Chondrocyte (in vitro differentiated cells): ENCODE measurements around the gene SF3B2. TPM values are rescaled to one million over a fixed set of nuclear protein-coding genes. Genes with fewer than 3 reads are reported as not detected.

Experiments
- DNase-seq: peaks from one replicate; pipeline ENCODE4 v3.0.0; 2021; ENCODE audit warnings: mixed read lengths, low spot score
- H3K27ac Mint-ChIP-seq: one replicate; pipeline ENCODE4 v1.8.0; 2021; ENCODE audit warnings: mild to moderate bottlenecking, moderate library complexity, mixed read lengths; ENCODE audit not compliant: unreplicated experiment
- H3K27me3 Mint-ChIP-seq: 2 replicates; pipeline ENCODE4 v1.8.0; 2021; ENCODE audit warnings: low read depth, mixed read lengths
- H3K36me3 Mint-ChIP-seq: 2 replicates; pipeline ENCODE4 v1.8.0; 2021; ENCODE audit warnings: low read depth, mixed read lengths
- H3K4me1 Mint-ChIP-seq: 2 replicates; pipeline ENCODE4 v1.8.0; 2021; ENCODE audit warnings: low read depth, mild to moderate bottlenecking, mixed read lengths
- H3K4me3 Mint-ChIP-seq: one replicate; pipeline ENCODE4 v1.8.0; 2021; ENCODE audit warnings: mild to moderate bottlenecking, moderate library complexity, mixed read lengths; ENCODE audit not compliant: unreplicated experiment
- H3K9me3 Mint-ChIP-seq: 2 replicates; pipeline ENCODE4 v1.8.0; 2021; ENCODE audit warnings: low read depth, mixed read lengths
- CTCF ChIP-seq: fragments of 200-600 bp; sonication (generic); IDR thresholded peaks from 2 replicates; pipeline ENCODE4 v1.5.0; 2021; ENCODE audit warnings: antibody characterized with exemption, mild to moderate bottlenecking, moderate library complexity
- total RNA-seq: library from RNA; stranded (reverse); gene quantifications from 3 replicates; pipeline ENCODE4 v1.2.1, GENCODE V29; 2021

The SF3B2 gene
- total RNA-seq, 1 donor from 2014 or later = 142 TPM

- no peak for DNase-seq
- H3K36me3 Mint-ChIP-seq = peaks cover 3% of the 10 kb centered on the region
- TF ChIP-seq CTCF = no peak
- H3K27me3 Mint-ChIP-seq = peaks cover 5% of the 10 kb centered on the region
- H3K27ac Mint-ChIP-seq = no peak overlapping the region
- no peaks in the 10 kb centered on the region for H3K4me1 Mint-ChIP-seq
- H3K9me3 Mint-ChIP-seq = peaks cover 4% of the 10 kb centered on the region
- no peak overlapping the region for H3K4me3 Mint-ChIP-seq
Measured at GRCh38 chr11:66035653-66036333, 16.4 kb upstream of the SF3B2 start.

- H3K4me1 Mint-ChIP-seq = no peaks in the 10 kb centered on the region
- H3K36me3 Mint-ChIP-seq = peaks cover 3% of the 10 kb centered on the region
- no peak overlapping the region for H3K4me3 Mint-ChIP-seq
- H3K27ac Mint-ChIP-seq = no peak overlapping the region
- peaks cover 5% of the 10 kb centered on the region for H3K27me3 Mint-ChIP-seq
- no peak for DNase-seq
- peaks cover 4% of the 10 kb centered on the region for H3K9me3 Mint-ChIP-seq
- no peak for TF ChIP-seq CTCF
Measured at GRCh38 chr11:66036334-66036710, 15.8 kb upstream of the SF3B2 start.

- TF ChIP-seq CTCF = no peak
- DNase-seq = no peak
- H3K36me3 Mint-ChIP-seq = peaks cover 3% of the 10 kb centered on the region
- no peak overlapping the region for H3K27ac Mint-ChIP-seq
- no peaks in the 10 kb centered on the region for H3K4me1 Mint-ChIP-seq
- peaks cover 4% of the 10 kb centered on the region for H3K9me3 Mint-ChIP-seq
- H3K4me3 Mint-ChIP-seq = no peak overlapping the region
- peaks cover 5% of the 10 kb centered on the region for H3K27me3 Mint-ChIP-seq
Measured at GRCh38 chr11:66037327-66037726, 14.8 kb upstream of the SF3B2 start.

GRCh38 chr11:66039765-66040164 is 12.4 kb upstream of the SF3B2 start:
- no peak for DNase-seq
- Mint-ChIP-seq H3K9me3 (peaks cover 4% of the 10 kb centered on the region), H3K27me3 (peaks cover 2% of the 10 kb centered on the region), H3K36me3 (peaks cover 2% of the 10 kb centered on the region), H3K27ac (no peak overlapping the region), H3K4me1 (no peaks in the 10 kb centered on the region), H3K4me3 (no peak overlapping the region)
- TF ChIP-seq CTCF = no peak

GRCh38 chr11:66042227-66042995 is 9.8 kb upstream of the SF3B2 start:
- TF ChIP-seq CTCF = no peak
- no peak overlapping the region for H3K4me3 Mint-ChIP-seq
- peaks cover 4% of the 10 kb centered on the region for H3K4me1 Mint-ChIP-seq
- H3K36me3 Mint-ChIP-seq = no peaks in the 10 kb centered on the region
- H3K9me3 Mint-ChIP-seq = peaks cover 2% of the 10 kb centered on the region
- peak overlapping the region; percentile 22 for H3K27ac Mint-ChIP-seq
- H3K27me3 Mint-ChIP-seq = no peaks in the 10 kb centered on the region
- DNase-seq = no peak
